GM12872 (cell line): ENCODE results near the gene POLE3.

Source experiments
- TF ChIP-seq, protein P1 (sequence below): IDR thresholded peaks from 3 replicates; pipeline ENCODE4 v1.5.1; 2011; ENCODE audit warnings: low read depth, mild to moderate bottlenecking, low read length, moderate library complexity; ENCODE audit not compliant: insufficient read depth

POLE3 gene

DNA sequence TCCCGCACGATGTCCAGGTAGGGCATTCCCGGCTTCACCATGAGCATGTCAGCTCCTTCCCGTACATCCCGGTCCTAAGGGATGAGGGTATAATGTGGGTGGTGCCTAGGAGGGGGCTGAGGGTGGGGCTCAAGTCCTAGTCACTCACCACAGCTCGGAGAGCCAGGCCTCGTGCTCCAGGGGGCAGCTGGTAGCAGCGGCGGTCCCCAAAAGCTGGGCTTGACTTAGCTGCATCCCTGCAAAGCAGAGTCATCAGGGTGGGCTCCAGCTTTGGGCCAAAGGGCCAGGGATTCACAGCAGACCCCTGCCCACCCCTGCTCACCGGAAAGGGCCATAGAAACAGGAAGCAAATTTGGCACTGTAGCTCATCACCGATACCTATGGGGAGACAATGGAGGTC lies 21.0 kb downstream of the POLE3 start:
- TF ChIP-seq, protein P1, sequence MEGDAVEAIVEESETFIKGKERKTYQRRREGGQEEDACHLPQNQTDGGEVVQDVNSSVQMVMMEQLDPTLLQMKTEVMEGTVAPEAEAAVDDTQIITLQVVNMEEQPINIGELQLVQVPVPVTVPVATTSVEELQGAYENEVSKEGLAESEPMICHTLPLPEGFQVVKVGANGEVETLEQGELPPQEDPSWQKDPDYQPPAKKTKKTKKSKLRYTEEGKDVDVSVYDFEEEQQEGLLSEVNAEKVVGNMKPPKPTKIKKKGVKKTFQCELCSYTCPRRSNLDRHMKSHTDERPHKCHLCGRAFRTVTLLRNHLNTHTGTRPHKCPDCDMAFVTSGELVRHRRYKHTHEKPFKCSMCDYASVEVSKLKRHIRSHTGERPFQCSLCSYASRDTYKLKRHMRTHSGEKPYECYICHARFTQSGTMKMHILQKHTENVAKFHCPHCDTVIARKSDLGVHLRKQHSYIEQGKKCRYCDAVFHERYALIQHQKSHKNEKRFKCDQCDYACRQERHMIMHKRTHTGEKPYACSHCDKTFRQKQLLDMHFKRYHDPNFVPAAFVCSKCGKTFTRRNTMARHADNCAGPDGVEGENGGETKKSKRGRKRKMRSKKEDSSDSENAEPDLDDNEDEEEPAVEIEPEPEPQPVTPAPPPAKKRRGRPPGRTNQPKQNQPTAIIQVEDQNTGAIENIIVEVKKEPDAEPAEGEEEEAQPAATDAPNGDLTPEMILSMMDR: no peak

DNA sequence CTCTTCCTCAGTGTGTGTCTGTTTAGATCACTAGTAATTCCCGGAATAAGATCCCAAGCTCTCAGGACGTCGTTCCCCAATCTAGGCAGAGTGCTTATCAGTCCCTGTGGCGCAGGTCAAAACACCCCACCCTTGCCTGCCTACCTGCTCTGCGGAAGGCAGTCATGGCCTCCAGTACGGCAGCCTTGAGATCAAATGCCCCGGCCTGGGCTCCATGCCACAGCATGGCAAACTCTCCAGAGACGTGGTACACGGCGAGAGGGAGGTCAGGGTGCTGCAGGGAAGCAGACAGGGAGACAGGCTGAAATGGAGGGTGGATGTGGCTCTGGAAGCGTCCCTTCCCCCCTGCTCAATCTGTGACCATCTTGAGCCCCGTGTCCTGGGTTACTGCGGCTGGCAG lies 21.6 kb downstream of the POLE3 start:
- TF ChIP-seq, protein P1: no peak

DNA sequence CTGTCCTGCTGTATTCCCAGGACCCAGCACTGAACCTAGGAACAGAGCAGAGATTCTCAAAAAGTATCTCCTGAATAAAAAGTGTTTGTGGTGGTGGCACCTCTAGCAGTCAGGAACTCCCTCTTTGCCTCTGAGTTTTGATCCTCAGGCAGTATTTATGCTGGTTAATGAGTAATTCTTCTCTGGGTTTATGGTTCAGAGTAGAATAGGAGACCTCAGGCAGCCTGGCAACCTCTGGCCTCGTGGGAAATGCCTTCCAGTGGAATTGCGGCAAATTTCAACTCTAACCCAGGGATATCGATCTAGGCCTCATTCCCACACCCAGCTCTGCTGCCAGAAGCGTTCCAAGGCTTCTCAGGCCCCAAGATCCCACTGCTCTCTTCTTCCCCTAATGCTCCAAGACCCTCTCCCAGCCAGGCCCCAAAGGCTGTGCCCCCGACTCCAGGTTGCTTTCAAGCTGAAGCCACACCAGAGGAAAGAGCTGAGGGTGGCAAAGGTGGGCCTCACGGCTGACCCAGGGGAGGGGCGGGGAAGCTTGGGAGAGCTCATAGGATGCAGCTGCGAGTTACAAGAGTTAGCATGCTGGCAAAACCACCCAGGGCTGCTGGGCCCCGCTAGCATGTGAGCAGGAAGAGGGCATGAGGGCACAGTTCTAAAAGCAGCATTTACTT lies 22.8 kb downstream of the POLE3 start:
- TF ChIP-seq, protein P1: no peak

DNA sequence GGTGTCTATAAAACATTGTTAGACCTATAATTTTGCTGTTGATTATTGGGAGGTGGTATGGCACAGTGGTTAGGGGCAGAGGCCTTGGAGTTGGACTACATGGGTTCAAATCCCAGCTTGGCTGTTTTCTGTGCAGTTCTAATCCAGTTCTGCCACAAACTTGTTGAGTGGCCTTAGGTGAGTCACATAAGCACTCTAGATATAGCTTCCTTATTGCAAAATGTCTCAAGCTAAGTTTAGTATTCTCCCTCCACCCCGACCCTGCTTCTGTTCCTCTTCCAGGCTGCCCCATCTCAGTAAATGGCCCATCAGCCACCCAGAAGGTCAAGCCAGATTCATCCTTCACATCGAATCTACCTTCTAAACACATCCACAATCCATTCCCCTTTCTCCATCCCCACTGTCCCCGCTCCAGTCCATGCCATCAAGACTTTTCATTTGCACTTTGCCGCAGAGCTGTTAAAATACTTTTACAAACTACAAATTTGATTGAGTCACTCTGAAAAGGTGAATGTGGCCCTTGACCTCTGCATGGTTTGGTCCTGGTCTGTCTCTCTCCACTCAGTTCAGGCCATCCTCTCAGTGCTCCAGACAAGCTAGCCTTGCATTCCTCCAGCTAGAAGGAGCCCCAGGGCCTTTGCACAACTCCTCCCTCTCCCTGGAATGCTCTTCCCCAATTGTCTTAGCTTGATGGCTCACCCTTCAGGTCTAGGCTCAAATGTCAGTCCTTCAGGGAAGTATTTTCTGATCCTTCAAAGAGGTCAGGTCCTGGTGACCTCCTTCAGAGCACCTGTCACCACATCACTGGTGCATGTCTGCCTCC lies 23.7 kb downstream of the POLE3 start:
- TF ChIP-seq, protein P1: no peak

DNA sequence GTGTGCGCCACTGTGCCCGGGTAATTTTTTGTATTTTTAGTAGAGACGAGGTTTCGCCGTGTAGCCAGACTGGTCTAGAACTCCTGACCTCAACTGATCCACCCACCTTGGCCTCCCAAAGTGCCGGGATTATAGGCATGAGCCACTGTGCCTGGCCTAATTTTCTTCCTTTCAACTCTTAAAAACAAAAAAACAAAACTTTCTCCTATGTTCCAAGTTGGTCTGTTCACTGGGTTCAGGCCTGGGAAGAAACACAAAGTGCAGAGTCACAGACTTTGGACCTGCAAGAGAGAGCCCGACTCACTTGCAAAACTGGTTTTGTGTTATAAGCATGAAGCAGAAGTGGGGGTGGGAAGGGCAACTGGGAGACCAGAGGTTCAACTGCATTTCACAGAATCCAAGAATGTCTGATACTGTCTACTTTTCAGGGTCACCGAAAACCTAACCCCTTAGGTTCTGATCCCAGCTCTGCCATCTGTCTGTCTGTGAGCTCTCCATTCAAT lies 28.5 kb downstream of the POLE3 start:
- TF ChIP-seq, protein P1: no peak

DNA sequence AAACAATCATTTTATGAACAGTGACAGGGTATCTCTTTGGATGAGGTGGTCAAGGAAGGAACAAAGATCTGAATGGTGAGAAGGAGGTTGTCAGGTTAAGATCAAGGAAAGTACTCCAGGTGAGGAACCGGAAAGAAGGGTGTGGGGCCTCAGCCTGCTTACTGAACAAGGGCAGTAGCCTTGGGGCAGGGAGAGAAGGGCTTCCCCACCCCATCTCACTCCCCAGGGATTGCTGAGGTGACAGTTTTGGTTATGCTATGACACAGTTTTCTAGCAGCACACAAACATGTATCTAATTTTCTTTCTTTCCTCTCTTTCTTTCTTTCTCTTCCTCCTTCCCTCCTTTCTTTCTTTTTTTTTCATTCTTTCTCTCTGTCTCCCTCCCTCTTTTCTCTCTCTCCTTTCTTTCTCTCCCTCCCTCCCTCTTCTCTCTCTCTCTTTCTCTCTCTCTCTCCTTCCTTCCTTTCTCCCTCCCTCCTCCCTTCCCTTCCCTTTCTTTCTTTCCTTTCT lies 29.6 kb downstream of the POLE3 start:
- TF ChIP-seq, protein P1: no peak
